D721Med (cell line): ENCODE results near the gene SMAGP.

Experiments used
- DNase-seq: peaks from one replicate; pipeline ENCODE4 v3.0.0; 2011; ENCODE audit warnings: low spot score; ENCODE audit not compliant: insufficient read length
- FAIRE-seq: peaks from 2 replicates; lab custom pipeline; 2011; peaks lifted over from hg19 to GRCh38; lab: Jason Lieb, UNC
- TF ChIP-seq, protein P1 (sequence below): IDR thresholded peaks from 2 replicates; pipeline ENCODE4 v1.5.1; 2012; ENCODE audit warnings: mild to moderate bottlenecking, control low read depth; ENCODE audit not compliant: insufficient read depth; ENCODE audit errors: missing control alignments

SMAGP gene

DNA sequence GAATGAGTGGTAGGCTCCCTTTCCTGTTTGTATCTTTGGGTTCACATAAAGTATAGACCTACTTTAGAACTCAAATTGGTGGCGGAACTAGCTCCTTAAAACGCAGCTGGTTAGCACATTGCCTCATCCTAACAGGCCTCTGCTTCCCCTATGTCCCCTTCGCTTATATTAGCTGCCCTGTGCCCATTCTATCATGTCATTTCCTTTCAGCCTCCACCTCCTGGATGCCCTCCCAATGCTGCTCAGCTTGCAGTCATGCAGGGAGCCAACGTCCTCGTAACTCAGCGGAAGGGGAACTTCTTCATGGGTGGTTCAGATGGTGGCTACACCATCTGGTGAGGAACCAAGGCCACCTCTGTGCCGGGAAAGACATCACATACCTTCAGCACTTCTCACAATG, 28.1 kb downstream of the SMAGP start:
- no peak for DNase-seq
- no peak for FAIRE-seq
- TF ChIP-seq, protein P1, sequence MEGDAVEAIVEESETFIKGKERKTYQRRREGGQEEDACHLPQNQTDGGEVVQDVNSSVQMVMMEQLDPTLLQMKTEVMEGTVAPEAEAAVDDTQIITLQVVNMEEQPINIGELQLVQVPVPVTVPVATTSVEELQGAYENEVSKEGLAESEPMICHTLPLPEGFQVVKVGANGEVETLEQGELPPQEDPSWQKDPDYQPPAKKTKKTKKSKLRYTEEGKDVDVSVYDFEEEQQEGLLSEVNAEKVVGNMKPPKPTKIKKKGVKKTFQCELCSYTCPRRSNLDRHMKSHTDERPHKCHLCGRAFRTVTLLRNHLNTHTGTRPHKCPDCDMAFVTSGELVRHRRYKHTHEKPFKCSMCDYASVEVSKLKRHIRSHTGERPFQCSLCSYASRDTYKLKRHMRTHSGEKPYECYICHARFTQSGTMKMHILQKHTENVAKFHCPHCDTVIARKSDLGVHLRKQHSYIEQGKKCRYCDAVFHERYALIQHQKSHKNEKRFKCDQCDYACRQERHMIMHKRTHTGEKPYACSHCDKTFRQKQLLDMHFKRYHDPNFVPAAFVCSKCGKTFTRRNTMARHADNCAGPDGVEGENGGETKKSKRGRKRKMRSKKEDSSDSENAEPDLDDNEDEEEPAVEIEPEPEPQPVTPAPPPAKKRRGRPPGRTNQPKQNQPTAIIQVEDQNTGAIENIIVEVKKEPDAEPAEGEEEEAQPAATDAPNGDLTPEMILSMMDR = no peak

- TF ChIP-seq, protein P1 = no peak
- no peak for DNase-seq
- no peak for FAIRE-seq
Observed at GRCh38 chr12:51240971-51241370, 29.2 kb downstream of the SMAGP start.

GRCh38 chr12:51238510-51239334, 31.5 kb downstream of the SMAGP start, which contains the start of gene DAZAP2:
TSS of gene DAZAP2 (plus strand) at chr12:51238826. CDS start at chr12:51238908, 82 bp downstream.
- DNase-seq (peak; percentile 96), FAIRE-seq (no peak)
- TF ChIP-seq, protein P1 = peak; percentile 1

GRCh38 chr12:51238037-51238509, 32.1 kb downstream of the SMAGP start:
- FAIRE-seq (no peak), DNase-seq (no peak)
- TF ChIP-seq, protein P1 = no peak

DNA sequence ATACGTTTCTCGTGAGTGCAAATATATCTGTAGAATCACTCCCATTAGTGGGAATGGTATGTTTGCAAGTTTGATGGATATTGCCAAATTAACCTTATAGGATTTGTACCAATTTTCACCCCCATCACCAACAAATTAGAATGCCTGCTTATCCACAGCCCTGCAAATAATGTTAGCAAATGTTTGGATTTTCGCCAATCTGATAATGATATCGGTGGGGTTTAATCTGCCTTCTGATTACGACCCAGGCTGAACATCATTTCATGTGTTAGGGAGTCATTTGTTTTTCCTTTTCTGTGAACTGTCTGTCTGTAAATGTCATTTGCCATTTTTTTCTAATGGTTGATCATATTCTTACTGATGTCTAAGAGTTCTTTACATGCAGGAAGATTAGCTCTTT, 35.7 kb downstream of the SMAGP start:
- FAIRE-seq (no peak), DNase-seq (no peak)
- TF ChIP-seq, protein P1 = no peak

- DNase-seq (no peak), FAIRE-seq (no peak)
- TF ChIP-seq, protein P1 = no peak
Observed at GRCh38 chr12:51232642-51233041, 37.6 kb downstream of the SMAGP start.
